GM20000 (cell line): ENCODE results near the gene TFAP2E.

Source experiments
- DNase-seq: peaks from one replicate; pipeline ENCODE4 v3.0.0; 2012; ENCODE audit warnings: low spot score
- TF ChIP-seq, protein P1 (sequence below): IDR thresholded peaks from 2 replicates; pipeline ENCODE4 v1.5.1; 2012; ENCODE audit warnings: mild to moderate bottlenecking, control low read depth; ENCODE audit errors: extremely low read depth, missing control alignments

The TFAP2E gene

DNA sequence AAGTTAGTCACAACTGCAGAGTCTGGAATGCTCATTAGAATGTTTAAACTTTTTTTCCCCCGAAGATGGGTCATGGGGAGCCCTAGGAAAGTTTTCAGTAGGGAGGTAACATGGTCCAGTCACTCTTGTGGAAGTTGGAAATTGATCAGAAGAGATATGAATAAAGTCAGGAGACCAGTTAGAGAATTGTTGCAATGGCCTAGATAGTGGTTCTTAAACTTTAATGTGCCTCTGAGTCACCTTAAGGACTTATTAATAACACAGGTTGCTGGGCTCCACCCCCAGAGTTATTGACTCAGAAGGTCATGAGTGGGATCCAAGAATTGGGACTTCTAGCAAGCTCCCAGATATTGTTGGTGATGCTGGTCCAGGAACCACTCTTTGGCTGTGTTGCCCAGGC, 3.2 kb upstream of the TFAP2E start:
- TF ChIP-seq, protein P1, sequence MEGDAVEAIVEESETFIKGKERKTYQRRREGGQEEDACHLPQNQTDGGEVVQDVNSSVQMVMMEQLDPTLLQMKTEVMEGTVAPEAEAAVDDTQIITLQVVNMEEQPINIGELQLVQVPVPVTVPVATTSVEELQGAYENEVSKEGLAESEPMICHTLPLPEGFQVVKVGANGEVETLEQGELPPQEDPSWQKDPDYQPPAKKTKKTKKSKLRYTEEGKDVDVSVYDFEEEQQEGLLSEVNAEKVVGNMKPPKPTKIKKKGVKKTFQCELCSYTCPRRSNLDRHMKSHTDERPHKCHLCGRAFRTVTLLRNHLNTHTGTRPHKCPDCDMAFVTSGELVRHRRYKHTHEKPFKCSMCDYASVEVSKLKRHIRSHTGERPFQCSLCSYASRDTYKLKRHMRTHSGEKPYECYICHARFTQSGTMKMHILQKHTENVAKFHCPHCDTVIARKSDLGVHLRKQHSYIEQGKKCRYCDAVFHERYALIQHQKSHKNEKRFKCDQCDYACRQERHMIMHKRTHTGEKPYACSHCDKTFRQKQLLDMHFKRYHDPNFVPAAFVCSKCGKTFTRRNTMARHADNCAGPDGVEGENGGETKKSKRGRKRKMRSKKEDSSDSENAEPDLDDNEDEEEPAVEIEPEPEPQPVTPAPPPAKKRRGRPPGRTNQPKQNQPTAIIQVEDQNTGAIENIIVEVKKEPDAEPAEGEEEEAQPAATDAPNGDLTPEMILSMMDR, result no peak
- no peak for DNase-seq

DNA sequence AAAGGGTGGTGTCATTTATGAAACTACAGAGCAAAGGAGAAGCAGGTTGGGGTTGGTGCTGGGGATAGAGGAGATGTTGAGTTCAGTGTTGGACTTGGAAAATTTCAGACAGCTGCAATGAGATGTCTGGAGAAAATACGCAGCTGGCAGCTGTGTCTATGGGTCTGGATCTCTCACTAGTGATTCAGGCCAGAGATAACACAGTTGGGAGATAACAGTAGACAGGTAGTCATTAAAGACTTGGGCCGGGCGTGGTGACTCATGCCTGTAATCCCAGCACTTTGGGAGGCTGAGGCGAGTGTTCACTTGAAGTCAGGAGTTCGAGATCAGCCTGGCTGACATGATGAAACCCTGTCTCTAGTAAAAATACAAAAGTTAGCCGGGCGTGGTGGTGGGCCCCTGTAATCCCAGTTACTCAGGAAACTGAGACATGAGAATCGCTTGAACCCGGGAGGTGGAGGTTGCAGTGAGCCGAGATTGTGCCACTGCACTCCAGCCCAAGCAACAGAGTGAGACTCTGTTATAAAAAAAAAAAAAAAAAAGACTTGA, 2.5 kb upstream of the TFAP2E start:
- TF ChIP-seq, protein P1, result no peak
- DNase-seq, result no peak

DNA sequence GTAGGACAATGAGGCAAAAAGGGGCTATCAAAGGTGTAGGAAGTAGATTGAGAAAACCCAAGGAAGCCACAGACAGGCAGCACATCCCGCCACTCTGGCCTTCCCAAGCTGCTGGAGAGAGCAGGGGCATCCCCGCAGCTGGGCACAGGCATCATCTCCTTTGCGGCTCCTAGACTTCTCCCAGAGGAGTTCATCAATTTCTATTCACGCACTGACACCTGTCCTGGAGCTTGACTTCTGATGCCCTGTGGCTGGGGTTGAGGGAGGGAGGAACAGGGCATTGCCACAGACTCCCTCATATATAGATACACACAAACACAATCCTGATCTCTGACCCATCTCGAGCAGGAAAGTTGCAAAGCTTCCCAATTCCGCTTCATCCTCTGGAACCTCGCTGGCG, 1.9 kb upstream of the TFAP2E start:
- TF ChIP-seq, protein P1, result no peak
- no peak for DNase-seq

DNA sequence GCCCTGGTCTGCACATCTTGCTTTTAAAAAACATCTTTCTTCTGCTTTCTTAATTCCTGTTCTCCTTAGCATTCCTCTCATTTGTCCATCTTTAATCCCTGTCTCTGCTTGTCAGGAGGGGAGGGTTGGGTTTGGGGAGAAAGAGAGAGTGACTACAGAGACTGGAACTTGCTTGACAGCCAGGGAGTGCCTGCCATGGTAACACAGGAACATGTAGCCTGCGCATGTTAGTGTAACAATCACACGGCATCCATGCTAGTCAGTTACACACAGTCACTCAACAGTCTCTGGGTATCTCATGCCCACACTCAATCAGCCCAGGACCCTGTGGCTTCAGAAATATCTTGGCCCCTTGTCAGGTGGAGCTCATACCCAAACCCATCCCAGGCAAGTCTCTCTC, 818 bp upstream of the TFAP2E start:
- TF ChIP-seq, protein P1, result no peak
- DNase-seq, result no peak

DNA sequence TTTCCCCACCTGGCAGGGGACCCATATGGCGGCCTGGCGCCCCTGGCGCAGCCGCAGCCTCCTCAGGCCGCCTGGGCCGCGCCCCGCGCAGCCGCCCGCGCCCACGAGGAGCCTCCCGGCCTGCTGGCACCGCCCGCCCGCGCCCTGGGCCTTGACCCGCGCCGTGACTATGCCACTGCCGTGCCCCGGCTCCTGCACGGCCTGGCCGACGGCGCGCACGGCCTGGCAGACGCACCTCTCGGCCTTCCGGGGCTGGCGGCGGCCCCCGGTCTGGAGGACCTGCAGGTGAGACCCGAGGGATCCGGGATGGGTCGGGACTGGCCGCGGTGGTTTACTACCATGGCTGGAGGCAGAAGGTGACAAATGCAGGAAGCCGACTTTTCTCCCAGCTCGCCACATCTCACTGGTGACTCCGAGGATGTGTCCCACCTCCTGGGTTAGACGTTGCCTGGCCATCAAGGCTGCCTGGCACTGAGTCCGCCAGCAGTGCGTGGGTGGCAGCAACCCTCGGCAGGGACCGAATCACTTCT, 1.1 kb downstream of the TFAP2E start:
- DNase-seq, result no peak
- TF ChIP-seq, protein P1, result no peak

DNA sequence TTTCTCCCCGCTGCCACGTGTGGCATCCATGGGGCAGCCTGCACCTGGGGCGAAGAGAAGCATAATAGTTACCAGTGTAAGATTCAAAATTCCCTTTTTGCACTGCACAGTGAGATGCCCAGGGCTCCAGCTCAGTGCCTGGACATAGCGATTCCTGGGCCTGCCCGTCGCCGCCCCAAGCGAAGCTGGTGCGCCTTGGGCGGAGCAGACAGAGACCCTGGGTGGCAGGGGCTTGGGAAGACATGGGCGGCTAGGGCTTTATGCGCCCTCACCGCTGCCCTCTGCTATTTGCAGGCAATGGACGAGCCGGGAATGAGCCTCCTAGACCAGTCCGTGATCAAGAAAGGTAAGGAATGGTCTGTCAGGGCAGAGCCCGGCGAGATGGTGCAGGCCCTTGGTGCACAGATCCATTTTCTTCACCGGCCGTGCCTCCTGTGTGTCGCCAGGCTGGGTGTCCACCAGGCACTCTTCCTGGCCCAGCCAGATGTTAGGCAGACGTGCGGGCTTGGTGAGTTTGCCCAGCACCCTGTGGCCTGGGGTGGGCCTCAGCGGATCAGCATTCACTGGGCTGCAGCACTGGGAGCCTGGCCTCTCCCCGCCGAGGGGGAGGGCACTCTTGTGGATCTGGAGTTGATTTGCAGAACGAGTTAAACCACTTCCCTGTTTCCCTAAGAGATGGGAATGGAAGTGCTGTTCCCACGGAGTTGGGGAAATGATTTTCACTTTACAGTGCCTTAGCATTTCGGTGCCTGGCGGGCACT, 1.7 kb downstream of the TFAP2E start:
- no peak for DNase-seq
- TF ChIP-seq, protein P1, result no peak

DNA sequence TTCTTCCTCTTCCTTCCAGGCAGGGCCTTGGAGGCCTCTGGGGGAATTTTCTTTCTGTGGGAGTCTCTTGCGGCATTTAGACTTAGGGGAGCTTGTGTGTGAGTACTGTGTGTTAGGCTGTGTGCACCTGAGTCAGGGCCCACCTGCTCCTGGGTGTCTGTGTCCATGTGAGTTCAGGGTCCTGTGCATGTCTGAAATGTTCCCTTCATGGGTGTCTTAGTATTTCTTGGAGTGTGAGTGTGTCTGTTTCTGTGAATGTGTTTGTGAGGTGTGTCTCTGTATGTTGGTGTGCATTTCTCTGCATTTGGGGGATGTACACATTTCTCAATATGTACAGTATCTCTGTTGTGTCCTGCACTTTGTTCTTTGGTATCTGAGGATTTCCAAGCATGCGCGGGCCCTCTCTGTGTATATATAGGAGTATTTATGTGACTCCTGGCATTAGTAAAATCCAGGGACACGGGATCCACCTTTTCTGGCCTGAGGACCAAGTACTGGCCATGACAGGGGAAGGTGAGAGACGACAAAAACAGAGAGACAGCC, 2.4 kb downstream of the TFAP2E start:
- no peak for DNase-seq
- TF ChIP-seq, protein P1, result no peak
